ENCODE measurements around the gene NABP2. TPM values are rescaled to one million over a fixed set of nuclear protein-coding genes. Genes with fewer than 3 reads are reported as not detected.
"Not testable (repeated sequence)": the region's sequence is repeated elsewhere in the genome, so short reads cannot be mapped to it uniquely, and the experiment has no call there.

NABP2 gene
- total RNA-seq, 1 experiment from 2014 or later, result 42.7 TPM

DNA sequence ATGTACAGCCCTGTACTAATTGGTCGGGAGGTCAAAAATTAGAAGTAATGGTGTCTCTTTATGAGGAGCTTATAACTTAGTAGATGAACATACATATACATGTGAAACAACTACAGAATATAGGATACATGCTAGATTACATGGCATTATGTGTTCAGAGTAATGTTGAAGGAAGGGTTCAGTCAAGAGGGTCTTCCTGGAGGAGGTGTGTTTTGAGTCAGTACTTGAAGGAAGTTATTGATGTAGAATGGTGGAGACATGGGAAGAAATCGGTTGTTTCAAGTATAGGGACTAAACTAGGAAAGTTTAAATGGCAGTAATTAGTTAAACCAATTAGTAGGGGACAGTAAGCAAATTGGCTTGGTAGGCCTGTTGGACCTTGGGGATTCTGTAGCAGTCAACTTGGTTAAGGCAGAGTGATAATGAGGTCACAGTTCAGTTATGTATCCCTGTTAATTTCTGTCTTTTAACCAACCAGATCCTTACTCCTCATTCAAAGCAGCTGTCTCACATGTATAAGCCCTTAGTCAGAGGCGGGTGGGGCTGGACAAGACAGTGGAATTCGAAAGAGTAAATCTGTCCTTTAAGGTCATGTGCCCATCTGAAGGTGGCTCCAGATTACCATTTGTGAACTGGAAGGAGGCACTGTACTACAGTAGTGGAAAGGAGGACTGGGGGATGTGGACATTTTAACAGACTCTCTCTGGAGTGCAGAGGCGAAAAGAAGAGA, 37.5 kb downstream of the NABP2 start (continued):
- TF ChIP-seq SOX15 (CRISPR knock-in tag; IDR thresholded peaks at IDR 0.05) (no peak), OVOL2 (CRISPR knock-in tag; IDR thresholded peaks at IDR 0.05; ENCODE audit: borderline replicate concordance) (no peak), EMX1 (CRISPR knock-in tag; IDR thresholded peaks at IDR 0.05) (no peak), ZNF232 (CRISPR knock-in tag; IDR thresholded peaks at IDR 0.05) (no peak)

- H3K9me3 Mint-ChIP-seq, result not testable (repeated sequence)
Observed at GRCh38 chr12:56262955-56263354, 38.8 kb downstream of the NABP2 start.

DNA sequence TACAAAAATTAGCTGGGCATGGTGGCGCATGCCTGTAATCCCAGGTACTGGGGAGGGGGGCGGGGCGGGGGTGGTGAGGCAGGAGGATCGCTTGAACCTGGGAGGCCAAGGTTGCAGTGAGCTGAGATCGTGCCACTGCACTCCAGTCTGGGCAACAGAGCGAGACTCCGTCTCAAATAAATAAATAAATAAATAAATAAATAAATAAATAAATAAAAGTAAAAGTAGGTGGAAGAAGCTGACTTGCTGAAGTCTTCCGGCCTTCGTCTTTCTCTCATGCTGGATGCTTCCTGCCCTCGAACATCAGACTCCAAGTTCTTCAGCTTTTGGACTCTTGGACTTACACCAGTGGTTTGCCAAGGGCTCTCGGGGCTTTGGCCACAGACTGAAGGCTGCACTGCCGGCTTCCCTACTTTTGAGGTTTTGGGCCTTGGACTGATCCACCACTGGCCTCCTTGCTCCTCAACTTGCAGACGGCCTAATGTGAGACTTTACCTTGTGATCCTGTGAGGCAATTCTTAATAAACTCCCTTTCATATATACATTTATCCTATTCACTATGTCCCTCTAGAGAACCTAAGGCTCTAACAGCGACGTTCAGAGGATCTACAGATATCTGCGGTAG, 42.0 kb downstream of the NABP2 start:
- Mint-ChIP-seq H3K27ac (peak overlapping the region; percentile 97), H3K4me3 (peak overlapping the region; percentile 84), H3K4me1 (peaks cover 14% of the 10 kb centered on the region), H3K36me3 (peaks cover 18% of the 10 kb centered on the region)
- POLR2A ChIA-PET, result interaction anchor here (0.5 to 2.4 kb wide), 9 partner anchors 8 to 502 kb away, joined by 3 to 13 read pairs (median 4); partner anchors contain the start of genes ANKRD52, CNPY2, RNF41 and SMARCC2
- ATAC-seq; H3K9me3 Mint-ChIP-seq; H3K27me3 Mint-ChIP-seq (ENCODE audit: low read depth); DNase-seq (ENCODE audit: low spot score): not testable (repeated sequence)
- CTCF ChIA-PET, result interaction anchor here (0.6 to 3.9 kb wide), 31 partner anchors 8 to 519 kb away, joined by 3 to 66 read pairs (median 4); partner anchors contain the start of genes ANKRD52, CNPY2, ESYT1 and GLS2
- TF ChIP-seq USF1 (CRISPR knock-in tag; IDR thresholded peaks at IDR 0.05), result 0 out of 2 replicates have a peak, but pooled peaks have one; percentile 29

More at GRCh38 chr12:56262955-56263354, 38.8 kb downstream of the NABP2 start:
- ChIA-PET CTCF (interaction anchor here (0.6 to 1.4 kb wide), 2 partner anchors 41 to 322 kb away, joined by 5 read pairs; partner anchors contain the start of gene RNF41), POLR2A (interaction anchor here (0.7 kb wide), 1 partner anchor 751 kb away, joined by 3 read pairs; no protein-coding TSS in a partner anchor)
- H3K27me3 Mint-ChIP-seq (ENCODE audit: low read depth); H3K27ac Mint-ChIP-seq; ATAC-seq; H3K36me3 Mint-ChIP-seq; DNase-seq (ENCODE audit: low spot score); H3K4me3 Mint-ChIP-seq: not testable (repeated sequence)
- peaks cover 16% of the 10 kb centered on the region for H3K4me1 Mint-ChIP-seq

DNA sequence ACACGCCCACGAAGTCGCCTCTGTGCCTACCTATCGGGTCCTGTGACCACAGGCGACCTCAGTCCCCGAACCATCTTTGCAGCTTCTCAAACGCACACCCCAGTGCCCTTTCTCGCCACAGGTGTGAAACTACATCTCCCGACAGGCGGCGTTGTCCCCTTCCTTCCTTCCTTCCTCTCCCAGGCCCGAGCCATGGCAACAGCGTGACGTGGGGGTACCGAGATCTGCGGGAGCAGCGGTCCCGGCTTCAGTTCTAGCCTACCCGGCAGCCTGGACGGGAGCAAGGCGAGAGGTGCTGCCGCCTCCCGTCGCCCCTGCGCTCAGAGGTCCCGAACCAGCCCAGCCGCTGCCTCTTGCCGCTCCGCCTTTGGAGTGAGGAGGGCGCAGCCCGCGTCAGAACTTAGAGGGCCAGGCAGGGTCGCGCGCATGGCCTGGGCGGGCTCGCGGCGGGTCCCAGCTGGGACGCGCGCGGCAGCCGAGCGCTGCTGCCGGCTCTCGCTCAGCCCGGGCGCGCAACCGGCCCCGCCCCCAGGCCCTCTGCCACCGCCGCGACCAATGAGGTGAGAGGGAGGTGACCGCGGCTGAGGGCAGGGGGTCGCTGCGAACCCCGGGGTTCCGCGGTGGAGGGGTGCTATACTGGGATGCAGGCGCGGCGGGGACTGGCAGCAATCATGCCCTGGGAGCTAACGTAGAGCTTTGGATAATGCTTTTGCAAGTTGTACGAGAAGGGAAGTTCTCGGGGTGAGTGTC, 42.7 kb downstream of the NABP2 start, which contains the start of gene COQ10A:
COQ10A (plus strand) TSS at position 250 of the 750 bp plus-strand sequence; CDS start at position 427, 177 bp downstream.
- ChIA-PET CTCF (interaction anchor here (0.6 to 3.9 kb wide), 34 partner anchors 9 to 368 kb away, joined by 3 to 66 read pairs (median 4); partner anchors contain the start of genes ANKRD52, CNPY2, ESYT1 and GLS2), POLR2A (interaction anchor here (0.5 to 2.4 kb wide), 14 partner anchors 9 to 183 kb away, joined by 3 to 13 read pairs (median 3); partner anchors contain the start of genes ANKRD52, CNPY2, RNF41 and SMARCC2)
- Mint-ChIP-seq H3K9me3 (no peaks in the 10 kb centered on the region), H3K36me3 (peaks cover 21% of the 10 kb centered on the region), H3K27me3 (ENCODE audit: low read depth) (no peaks in the 10 kb centered on the region), H3K27ac (peak within 1 kb of the TSS; percentile 97), H3K4me3 (peak within 1 kb of the TSS; percentile 84), H3K4me1 (peaks cover 14% of the 10 kb centered on the region)
- ATAC-seq, result peak; percentile 87
- peak; percentile 92 for DNase-seq (ENCODE audit: low spot score)
- TF ChIP-seq PRRX2 (CRISPR knock-in tag; IDR thresholded peaks at IDR 0.05) (no peak), PREB (CRISPR knock-in tag; IDR thresholded peaks at IDR 0.05; ENCODE audit: borderline replicate concordance) (no peak), FOXP4 (CRISPR knock-in tag; IDR thresholded peaks at IDR 0.05) (peak; percentile 45; the same call in 1 of the 2 replicates), KAT7 (CRISPR knock-in tag; IDR thresholded peaks at IDR 0.05; ENCODE audit: borderline replicate concordance) (peak; percentile 87), CBFB (CRISPR knock-in tag; IDR thresholded peaks at IDR 0.05; ENCODE audit: low read depth) (0 out of 2 replicates have a peak, but pooled peaks have one; percentile 90), ZNF232 (CRISPR knock-in tag; IDR thresholded peaks at IDR 0.05) (0 out of 2 replicates have a peak, but pooled peaks have one; percentile 38), NFYB (CRISPR knock-in tag; conservative IDR thresholded peaks at IDR 0.05; ENCODE audit: low read depth) (peak; percentile 60), CREM (CRISPR knock-in tag; IDR thresholded peaks at IDR 0.05) (peak; percentile 77; the same call in 1 of the 2 replicates), SP1 (CRISPR knock-in tag; conservative IDR thresholded peaks at IDR 0.05) (peak; percentile 79; the same call in 1 of the 2 replicates), E2F5 (CRISPR knock-in tag; IDR thresholded peaks at IDR 0.05) (peak; percentile 86), GABPB1 (CRISPR knock-in tag; IDR thresholded peaks at IDR 0.05) (peak; percentile 78), SMAD3 (CRISPR knock-in tag; IDR thresholded peaks at IDR 0.05; ENCODE audit: borderline replicate concordance) (peak; percentile 88; the same call in 1 of the 2 replicates)
- TF ChIP-seq, protein P1, sequence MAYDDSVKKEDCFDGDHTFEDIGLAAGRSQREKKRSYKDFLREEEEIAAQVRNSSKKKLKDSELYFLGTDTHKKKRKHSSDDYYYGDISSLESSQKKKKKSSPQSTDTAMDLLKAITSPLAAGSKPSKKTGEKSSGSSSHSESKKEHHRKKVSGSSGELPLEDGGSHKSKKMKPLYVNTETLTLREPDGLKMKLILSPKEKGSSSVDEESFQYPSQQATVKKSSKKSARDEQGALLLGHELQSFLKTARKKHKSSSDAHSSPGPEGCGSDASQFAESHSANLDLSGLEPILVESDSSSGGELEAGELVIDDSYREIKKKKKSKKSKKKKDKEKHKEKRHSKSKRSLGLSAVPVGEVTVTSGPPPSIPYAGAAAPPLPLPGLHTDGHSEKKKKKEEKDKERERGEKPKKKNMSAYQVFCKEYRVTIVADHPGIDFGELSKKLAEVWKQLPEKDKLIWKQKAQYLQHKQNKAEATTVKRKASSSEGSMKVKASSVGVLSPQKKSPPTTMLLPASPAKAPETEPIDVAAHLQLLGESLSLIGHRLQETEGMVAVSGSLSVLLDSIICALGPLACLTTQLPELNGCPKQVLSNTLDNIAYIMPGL (CRISPR knock-in tag; IDR thresholded peaks at IDR 0.05), result peak; percentile 78; the same call in 1 of the 2 replicates
- TF ChIP-seq, protein P2, sequence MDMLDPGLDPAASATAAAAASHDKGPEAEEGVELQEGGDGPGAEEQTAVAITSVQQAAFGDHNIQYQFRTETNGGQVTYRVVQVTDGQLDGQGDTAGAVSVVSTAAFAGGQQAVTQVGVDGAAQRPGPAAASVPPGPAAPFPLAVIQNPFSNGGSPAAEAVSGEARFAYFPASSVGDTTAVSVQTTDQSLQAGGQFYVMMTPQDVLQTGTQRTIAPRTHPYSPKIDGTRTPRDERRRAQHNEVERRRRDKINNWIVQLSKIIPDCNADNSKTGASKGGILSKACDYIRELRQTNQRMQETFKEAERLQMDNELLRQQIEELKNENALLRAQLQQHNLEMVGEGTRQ (CRISPR knock-in tag; IDR thresholded peaks at IDR 0.05), result peak; percentile 46; the same call in 1 of the 2 replicates

Measured in WTC11 (cell line).